Upper lobe of left lung (tissue), 4 donors: ENCODE results near the gene IGHMBP2.

Experiments
- CTCF ChIP-seq, 6 experiments: fragments of 450-650 bp in 4 of 6; fragments of 200-600 bp in 2 of 6; sonication (generic) in 2 of 6; IDR thresholded peaks; one replicate each; pipeline ENCODE4 v1.5.1; 2016 to 2019; ENCODE audit warnings: antibody characterized with exemption in 6 of 6
- EP300 ChIP-seq, 4 donors: sonication (generic); formaldehyde crosslinking; IDR thresholded peaks; one replicate each; pipeline ENCODE4 v1.5.1; 2017; ENCODE audit warnings: antibody characterized with exemption in 4 of 4, control low read depth in 2 of 4
- POLR2AphosphoS5 ChIP-seq, 2 donors: sonication (generic); formaldehyde crosslinking; IDR thresholded peaks; one replicate each; pipeline ENCODE4 v1.5.1; 2017; ENCODE audit warnings: antibody characterized with exemption in 2 of 2

- TF ChIP-seq CTCF (IDR thresholded peaks at IDR 0.05) (no peak), POLR2AphosphoS5 (IDR thresholded peaks at IDR 0.05) (no peak), EP300 (IDR thresholded peaks at IDR 0.05) (no peak)
Measured at GRCh38 chr11:68987211-68987610, 83.5 kb downstream of the IGHMBP2 start.
